Hematopoietic multipotent progenitor cell treated with erythropoietin and hydrocortisone succinate and interleukin-3 and kit ligand, for 8 days (in vitro differentiated cells): Measurements from ENCODE around the gene ETFA.

Experiments used
- DNase-seq: peaks from one replicate; pipeline ENCODE4 v3.0.0-alpha.2; 2015

Gene ETFA

GRCh38 chr15:76340198-76340802 is 29.0 kb upstream of the ETFA start:
- peak; percentile 32 for DNase-seq

GRCh38 chr15:76339305-76340197 is 28.3 kb upstream of the ETFA start:
- DNase-seq, result no peak

GRCh38 chr15:76338486-76339304 is 27.4 kb upstream of the ETFA start:
- no peak for DNase-seq

- DNase-seq, result no peak
These were observed 26.6 kb upstream of the ETFA start for GRCh38 chr15:76337696-76338485.

- DNase-seq, result no peak
These were observed 25.9 kb upstream of the ETFA start for GRCh38 chr15:76337059-76337695.

- DNase-seq, result peak; percentile 45
These were observed 25.2 kb upstream of the ETFA start, which contains the start of gene ISL2 for GRCh38 chr15:76336254-76337058. TSS of gene ISL2 (plus strand) at chr15:76336773. CDS start at chr15:76336884, 111 bp downstream.

GRCh38 chr15:76335307-76336253 is 24.3 kb upstream of the ETFA start:
- no peak for DNase-seq

- no peak for DNase-seq
These were observed 23.4 kb upstream of the ETFA start for GRCh38 chr15:76334438-76335306.

GRCh38 chr15:76333720-76334437 is 22.6 kb upstream of the ETFA start:
- DNase-seq, result no peak

GRCh38 chr15:76333309-76333708 is 22.0 kb upstream of the ETFA start:
- DNase-seq, result no peak

- DNase-seq, result no peak
These were observed 21.5 kb upstream of the ETFA start for GRCh38 chr15:76332796-76333195.

- DNase-seq, result peak; percentile 54
These were observed 18.9 kb upstream of the ETFA start for GRCh38 chr15:76330080-76330680.

- DNase-seq, result no peak
These were observed 17.7 kb upstream of the ETFA start for GRCh38 chr15:76328958-76329357.

- DNase-seq, result no peak
These were observed 16.9 kb upstream of the ETFA start for GRCh38 chr15:76328106-76328696.

- no peak for DNase-seq
These were observed 16.2 kb upstream of the ETFA start for GRCh38 chr15:76327191-76328105.

- DNase-seq, result no peak
These were observed 14.4 kb upstream of the ETFA start for GRCh38 chr15:76325704-76326103.
